ENCODE data around the gene ZBTB46.

Gene ZBTB46

GRCh38 chr20:63758152-63758551 is 72.9 kb downstream of the ZBTB46 start:
- H3K4me3 ChIP-seq (ENCODE audit: low read depth, low read length), result no peak overlapping the region
- DNase-seq (ENCODE audit: low read depth), result no peak
- no peak for TF ChIP-seq CTCF (conservative IDR thresholded peaks at IDR 0.05; ENCODE audit: low read depth, low read length)

- no peak for TF ChIP-seq CTCF (conservative IDR thresholded peaks at IDR 0.05; ENCODE audit: low read depth, low read length)
- DNase-seq (ENCODE audit: low read depth), result no peak
- no peak overlapping the region for H3K4me3 ChIP-seq (ENCODE audit: low read depth, low read length)
These were observed 74.4 kb downstream of the ZBTB46 start for GRCh38 chr20:63756648-63756991.

GRCh38 chr20:63755933-63756647 is 75.0 kb downstream of the ZBTB46 start:
- no peak for TF ChIP-seq CTCF (conservative IDR thresholded peaks at IDR 0.05; ENCODE audit: low read depth, low read length)
- no peak for DNase-seq (ENCODE audit: low read depth)
- H3K4me3 ChIP-seq (ENCODE audit: low read depth, low read length), result no peak overlapping the region

GRCh38 chr20:63754008-63754407 is 77.1 kb downstream of the ZBTB46 start:
- no peak for TF ChIP-seq CTCF (conservative IDR thresholded peaks at IDR 0.05; ENCODE audit: low read depth, low read length)
- no peak for DNase-seq (ENCODE audit: low read depth)
- no peak overlapping the region for H3K4me3 ChIP-seq (ENCODE audit: low read depth, low read length)

GRCh38 chr20:63753381-63753780 is 77.7 kb downstream of the ZBTB46 start:
- no peak for DNase-seq (ENCODE audit: low read depth)
- TF ChIP-seq CTCF (conservative IDR thresholded peaks at IDR 0.05; ENCODE audit: low read depth, low read length), result no peak
- no peak overlapping the region for H3K4me3 ChIP-seq (ENCODE audit: low read depth, low read length)

- no peak for TF ChIP-seq CTCF (conservative IDR thresholded peaks at IDR 0.05; ENCODE audit: low read depth, low read length)
- no peak overlapping the region for H3K4me3 ChIP-seq (ENCODE audit: low read depth, low read length)
- DNase-seq (ENCODE audit: low read depth), result no peak
These were observed 78.5 kb downstream of the ZBTB46 start for GRCh38 chr20:63752411-63753101.

Data from choroid plexus epithelial cell (primary cell).